ENCODE measurements around the gene TSHZ1. TPM values are rescaled to one million over a fixed set of nuclear protein-coding genes. Genes with fewer than 3 reads are reported as not detected.

TSHZ1 gene
- total RNA-seq, 3 donors from 2014 or later, result 22.7 to 66.6 (median 36.9) TPM

DNA sequence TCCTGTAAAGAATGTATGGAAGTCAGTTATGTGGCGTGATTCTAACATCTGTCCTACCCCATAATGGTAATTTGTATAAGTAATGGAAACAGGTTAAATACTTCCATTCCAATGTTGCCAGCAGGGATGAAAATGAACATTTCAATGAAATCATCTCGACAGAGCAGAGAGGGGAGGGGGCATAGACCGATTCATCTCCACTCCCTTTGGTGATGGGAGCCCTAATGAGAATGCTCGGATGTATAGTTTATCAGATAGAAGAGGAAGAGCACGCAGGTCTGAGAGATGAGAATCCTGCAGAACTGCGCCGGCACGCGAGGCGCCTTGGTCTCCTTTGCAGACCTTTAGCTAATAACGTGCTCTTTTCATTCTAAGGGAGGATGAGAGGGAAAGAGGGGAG lies 61.4 kb downstream of the TSHZ1 start:
- intact Hi-C loops (cut with DNase I, micrococcal nuclease), result no loop called here
- ATAC-seq (no peak), DNase-seq (no peak)
- no peak overlapping the region for H3K4me3 ChIP-seq
- no peaks in the 10 kb centered on the region for H3K9me3 ChIP-seq
- no peaks in the 10 kb centered on the region for H3K36me3 ChIP-seq (ENCODE audit: low read depth)
- no peak for TF ChIP-seq CTCF (IDR thresholded peaks at IDR 0.05)
- no peaks in the 10 kb centered on the region for H3K4me1 ChIP-seq (ENCODE audit: low read depth)

DNA sequence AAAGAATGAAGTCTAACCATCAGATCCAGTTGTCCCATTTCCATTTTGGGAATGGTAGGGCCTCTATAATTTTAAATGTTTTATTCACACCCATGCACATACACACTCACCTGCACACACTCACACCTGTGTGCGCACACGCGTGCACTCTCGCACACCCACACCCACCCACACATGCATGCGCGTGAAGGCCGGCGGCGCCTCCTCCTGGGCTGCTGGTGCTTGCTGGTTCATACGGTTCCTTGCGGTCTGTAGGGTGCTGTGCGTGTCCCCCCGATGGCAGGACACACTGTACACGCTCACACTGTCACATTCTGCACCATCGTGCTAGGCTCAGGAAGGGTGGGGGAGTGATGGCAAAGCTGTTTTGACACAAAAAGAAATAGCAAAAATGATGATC lies 63.2 kb downstream of the TSHZ1 start:
- Histone ChIP-seq H3K36me3 (ENCODE audit: low read depth) (no peaks in the 10 kb centered on the region), H3K9me3 (no peaks in the 10 kb centered on the region), H3K4me3 (no peak overlapping the region), H3K4me1 (ENCODE audit: low read depth) (no peaks in the 10 kb centered on the region)
- ATAC-seq (no peak), DNase-seq (no peak)
- no peak for TF ChIP-seq CTCF (IDR thresholded peaks at IDR 0.05)
- intact Hi-C loops (cut with DNase I, micrococcal nuclease), result no loop called here

GRCh38 chr18:75275226-75275625 lies 64.6 kb downstream of the TSHZ1 start:
- Histone ChIP-seq H3K36me3 (ENCODE audit: low read depth) (no peaks in the 10 kb centered on the region), H3K9me3 (no peaks in the 10 kb centered on the region), H3K4me1 (ENCODE audit: low read depth) (no peaks in the 10 kb centered on the region), H3K4me3 (no peak overlapping the region)
- DNase-seq (no peak), ATAC-seq (no peak)
- intact Hi-C loops (cut with DNase I, micrococcal nuclease), result no loop called here
- no peak for TF ChIP-seq CTCF (IDR thresholded peaks at IDR 0.05)

DNA sequence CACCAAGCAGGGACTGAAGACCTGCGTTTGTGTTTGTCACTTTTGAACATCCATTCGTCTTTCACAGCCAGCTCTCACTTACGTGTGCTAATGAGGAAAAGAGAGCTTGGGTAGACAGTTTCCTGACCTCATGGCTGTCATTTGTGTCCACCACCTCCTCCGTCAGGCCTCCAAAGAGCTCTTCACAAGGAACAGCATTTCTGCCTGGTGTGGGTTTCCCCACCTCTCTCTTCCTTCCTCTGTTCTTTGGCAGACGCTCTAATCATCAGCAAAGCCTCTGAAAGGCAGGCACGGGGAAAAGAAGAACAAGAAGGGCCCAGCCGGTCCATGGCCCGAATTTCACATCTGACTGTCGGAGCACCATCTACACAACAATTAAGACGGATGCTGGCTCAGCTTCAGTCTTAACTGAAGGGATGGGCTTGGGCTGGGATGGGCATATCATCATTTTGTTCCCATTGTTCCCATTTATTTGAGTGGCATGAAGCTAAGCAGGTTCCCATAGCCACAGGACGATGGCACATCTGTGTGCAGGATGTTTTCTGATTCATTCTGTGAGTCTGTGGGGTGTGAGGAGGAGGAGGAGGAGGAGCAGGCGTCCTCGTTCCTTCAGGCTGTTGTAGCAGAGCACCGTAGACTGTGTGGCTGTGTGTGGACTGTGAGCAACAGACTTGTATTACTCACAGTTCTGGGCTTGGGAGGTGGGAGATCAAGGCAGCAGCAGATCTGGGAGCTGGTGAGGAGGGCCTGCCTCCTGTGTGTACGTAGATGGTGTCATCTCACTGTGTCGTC lies 66.4 kb downstream of the TSHZ1 start:
- no peak for DNase-seq
- Histone ChIP-seq H3K4me3 (no peak overlapping the region), H3K4me1 (ENCODE audit: low read depth) (no peaks in the 10 kb centered on the region), H3K9me3 (no peaks in the 10 kb centered on the region), H3K36me3 (ENCODE audit: low read depth) (no peaks in the 10 kb centered on the region)
- no peak for TF ChIP-seq CTCF (IDR thresholded peaks at IDR 0.05)
- intact Hi-C loops (cut with DNase I, micrococcal nuclease), result no loop called here
- no peak for ATAC-seq

- intact Hi-C loops (cut with DNase I, micrococcal nuclease), result no loop called here
- ATAC-seq, result no peak
- DNase-seq, result no peak
- H3K36me3 ChIP-seq (ENCODE audit: low read depth), result no peaks in the 10 kb centered on the region
- H3K9me3 ChIP-seq, result no peaks in the 10 kb centered on the region
- TF ChIP-seq CTCF (IDR thresholded peaks at IDR 0.05), result no peak
- no peak overlapping the region for H3K4me3 ChIP-seq
- no peaks in the 10 kb centered on the region for H3K4me1 ChIP-seq (ENCODE audit: low read depth)
Measured at GRCh38 chr18:75277610-75277928, 67.0 kb downstream of the TSHZ1 start.

DNA sequence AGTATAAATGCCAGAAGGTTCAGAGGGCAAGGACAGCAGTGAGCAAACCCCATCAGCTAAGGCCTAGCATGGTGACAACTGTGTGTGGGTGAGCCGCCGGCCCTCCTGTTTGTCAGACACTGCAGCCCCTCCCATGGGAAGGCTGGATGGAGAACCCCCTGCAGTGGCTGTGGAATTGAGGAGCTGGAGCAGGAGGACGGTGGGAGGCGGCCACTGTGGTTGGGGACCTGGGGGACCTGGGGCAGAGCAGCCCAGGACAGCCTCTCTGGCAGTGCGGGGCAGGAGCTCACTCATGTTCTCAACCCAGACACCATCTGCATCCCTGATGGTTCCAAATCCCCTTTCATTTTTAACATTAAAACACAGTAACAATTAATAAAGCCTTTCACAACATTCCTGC lies 68.8 kb downstream of the TSHZ1 start:
- no peak for TF ChIP-seq CTCF (IDR thresholded peaks at IDR 0.05)
- Histone ChIP-seq H3K4me1 (ENCODE audit: low read depth) (no peaks in the 10 kb centered on the region), H3K36me3 (ENCODE audit: low read depth) (no peaks in the 10 kb centered on the region), H3K4me3 (no peak overlapping the region), H3K9me3 (no peaks in the 10 kb centered on the region)
- DNase-seq (no peak), ATAC-seq (no peak)
- intact Hi-C loops (cut with DNase I, micrococcal nuclease), result no loop called here

All from mucosa of descending colon (tissue), 3 donors.